HG02981 (cell line): ENCODE results near the gene SYCP3.
A peak's percentile ranks its signal among the peaks of the same experiment; 100 is the strongest.
"Not testable (repeated sequence)": the region's sequence is repeated elsewhere in the genome, so short reads cannot be mapped to it uniquely, and the experiment has no call there.

Experiments
- ATAC-seq: cut with Tn5 transposase; IDR thresholded peaks from one replicate; pipeline ENCODE4 v1.9.1; 2021; ENCODE audit warnings: mild to moderate bottlenecking, moderate library complexity; ENCODE audit not compliant: unreplicated experiment

The SYCP3 gene

DNA sequence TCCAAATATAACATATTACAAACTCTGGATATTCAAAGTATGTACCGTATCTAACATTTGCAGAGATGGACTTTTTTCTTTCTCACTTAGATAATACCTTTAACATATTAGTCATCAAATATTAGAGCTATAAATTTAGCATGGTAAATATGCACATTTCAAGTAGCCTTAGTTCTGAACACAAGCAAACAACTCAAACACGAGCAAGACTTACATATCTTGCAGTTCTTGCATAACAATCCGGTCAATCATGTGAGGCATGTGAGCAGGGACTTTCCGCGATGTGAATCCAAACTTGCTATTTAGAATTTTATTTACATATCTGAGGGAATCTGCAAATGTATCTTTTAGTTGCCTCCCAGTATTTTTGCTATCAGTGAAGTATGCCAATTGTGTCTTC lies 22.1 kb upstream of the SYCP3 start:
- ATAC-seq: no peak

DNA sequence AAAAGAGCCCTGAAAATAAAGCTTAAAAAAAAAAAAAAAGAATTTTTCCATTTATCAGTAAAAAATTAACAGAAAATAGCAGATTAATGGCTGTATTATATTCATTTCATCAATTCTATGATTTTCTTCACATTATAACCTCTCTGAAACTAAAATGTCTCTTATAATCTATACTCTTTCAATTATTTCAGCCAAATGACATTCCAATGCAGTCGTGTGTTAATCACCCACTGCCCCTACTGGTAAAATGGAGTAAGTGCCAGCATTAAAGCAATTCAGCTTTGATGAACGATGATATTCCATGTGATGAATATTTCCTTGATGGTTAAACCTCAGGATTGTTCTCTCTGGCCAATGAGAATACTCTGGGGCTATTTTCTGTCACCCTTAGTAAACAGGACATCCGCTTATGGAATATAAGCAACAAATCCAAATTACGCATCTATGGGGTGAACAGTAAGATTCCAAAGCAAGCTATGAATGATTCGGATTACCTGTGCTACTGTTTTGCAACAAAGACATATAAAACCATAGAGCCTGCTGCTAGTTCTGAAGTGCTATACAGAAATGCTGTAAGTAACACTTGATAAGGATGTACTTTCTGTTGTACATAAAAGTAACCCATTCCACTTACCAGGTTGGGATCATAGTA lies 20.3 kb upstream of the SYCP3 start:
- ATAC-seq: peak; percentile 60

DNA sequence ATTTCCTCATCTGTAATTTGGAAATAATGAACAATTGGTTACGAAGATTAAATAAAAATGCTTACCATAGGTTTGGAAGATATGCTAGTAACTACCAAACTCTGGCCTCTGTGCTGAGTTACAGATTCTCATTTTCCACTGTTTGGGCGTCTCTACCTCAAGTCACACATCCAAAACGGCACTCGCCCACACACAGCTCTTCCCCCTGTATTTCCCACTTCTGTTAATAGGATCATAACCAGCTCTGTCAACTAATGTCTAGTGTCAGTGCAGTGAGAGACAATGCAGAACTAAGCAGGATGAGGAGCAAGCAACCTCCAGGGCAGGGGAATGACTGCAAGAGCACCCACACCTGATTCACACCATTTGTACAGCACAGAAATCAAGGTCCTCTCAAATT lies 10.9 kb upstream of the SYCP3 start:
- no peak for ATAC-seq

DNA sequence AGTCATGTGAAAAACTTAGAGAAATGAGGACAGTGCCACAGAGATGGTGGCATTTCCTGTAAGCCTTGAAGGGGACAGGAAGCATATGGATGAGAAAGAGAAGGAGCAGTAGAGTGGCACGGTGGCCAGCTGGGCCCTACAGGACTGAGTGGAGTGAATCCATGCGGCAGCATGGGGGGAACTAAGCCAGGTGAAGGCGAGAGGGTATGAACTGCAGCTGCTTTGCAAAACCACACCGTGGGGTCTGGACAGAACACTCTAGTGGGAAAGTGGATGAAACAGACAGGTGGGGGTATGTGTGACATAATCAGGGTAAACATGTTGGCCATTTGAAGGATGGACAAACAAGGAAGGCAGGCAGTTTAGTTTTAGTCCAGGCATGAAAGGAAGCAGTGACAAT lies 10.4 kb upstream of the SYCP3 start:
- ATAC-seq: no peak

DNA sequence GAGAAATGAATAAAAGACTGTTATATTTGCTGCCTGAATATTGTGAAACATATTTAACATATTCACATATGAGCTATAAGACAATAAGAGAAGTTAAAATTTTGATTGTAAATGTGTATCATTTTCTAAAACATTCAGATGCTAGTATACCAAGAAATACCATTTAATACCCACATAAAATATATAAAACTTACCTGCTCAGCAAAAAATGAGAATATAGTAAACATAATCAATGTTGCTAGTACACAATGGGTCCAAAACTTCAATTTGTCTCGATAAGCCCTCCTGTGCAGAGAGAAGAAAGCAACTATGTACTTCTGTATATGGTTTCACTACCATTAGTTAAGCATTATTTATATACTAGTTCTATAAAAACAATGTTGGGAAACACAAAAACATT lies 9.6 kb upstream of the SYCP3 start:
- ATAC-seq: no peak

DNA sequence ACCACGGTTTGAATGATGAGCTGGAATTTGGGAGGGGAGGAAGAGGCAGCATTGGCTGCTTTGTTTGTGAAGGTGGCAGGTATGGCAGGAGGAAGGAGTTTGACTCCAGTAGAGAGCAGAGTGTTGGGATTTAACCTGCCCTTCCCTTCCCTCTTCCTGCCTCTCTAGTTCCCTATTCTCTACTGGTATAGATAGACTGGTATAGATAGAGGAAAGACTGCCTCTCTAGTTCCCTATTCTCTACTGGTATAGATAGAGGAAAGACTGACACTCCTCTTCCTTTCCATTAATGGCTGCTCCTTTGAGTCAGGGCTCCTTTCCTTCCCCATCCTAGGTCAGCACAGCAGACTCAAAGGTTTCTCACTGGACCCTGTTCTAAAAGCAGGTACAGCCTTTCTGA lies 8.4 kb upstream of the SYCP3 start:
- no peak for ATAC-seq

DNA sequence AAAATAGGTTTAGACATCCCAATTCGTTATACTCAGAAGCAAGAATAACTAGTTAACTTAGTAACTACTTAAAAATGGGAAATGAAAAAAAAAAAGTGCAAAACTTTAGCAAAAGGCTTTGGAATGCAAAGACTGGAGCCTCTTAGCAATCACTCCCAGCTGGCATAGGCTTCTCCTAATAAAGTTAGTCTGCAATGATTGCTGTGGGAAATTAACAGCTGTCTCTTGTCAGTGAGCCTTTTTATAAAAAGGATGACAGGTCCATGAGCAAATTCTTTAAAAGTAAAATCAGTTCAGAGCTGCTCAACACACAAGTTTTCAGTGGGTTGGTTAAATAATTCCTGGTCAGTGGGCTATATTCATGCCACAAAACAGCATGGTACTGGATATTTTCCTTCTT lies 7.4 kb upstream of the SYCP3 start:
- no peak for ATAC-seq

DNA sequence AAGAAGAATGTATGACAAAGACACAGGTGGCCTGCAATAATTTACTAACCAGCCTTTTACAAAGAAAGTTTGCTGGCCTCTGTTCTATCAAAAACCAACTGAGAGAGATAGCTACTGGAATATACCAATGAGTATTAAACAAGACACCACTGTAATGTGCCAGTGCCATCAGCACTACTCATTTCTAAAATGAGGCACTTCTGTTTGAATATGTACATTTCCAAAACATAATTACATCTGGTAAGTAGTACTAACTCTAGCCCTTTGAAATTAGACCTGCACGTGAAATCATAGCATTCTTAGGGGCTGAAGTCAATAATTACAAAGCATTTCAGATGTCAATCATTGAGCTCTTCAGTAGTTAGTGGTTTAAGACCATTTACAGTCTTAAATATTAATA lies 6.9 kb upstream of the SYCP3 start:
- no peak for ATAC-seq

DNA sequence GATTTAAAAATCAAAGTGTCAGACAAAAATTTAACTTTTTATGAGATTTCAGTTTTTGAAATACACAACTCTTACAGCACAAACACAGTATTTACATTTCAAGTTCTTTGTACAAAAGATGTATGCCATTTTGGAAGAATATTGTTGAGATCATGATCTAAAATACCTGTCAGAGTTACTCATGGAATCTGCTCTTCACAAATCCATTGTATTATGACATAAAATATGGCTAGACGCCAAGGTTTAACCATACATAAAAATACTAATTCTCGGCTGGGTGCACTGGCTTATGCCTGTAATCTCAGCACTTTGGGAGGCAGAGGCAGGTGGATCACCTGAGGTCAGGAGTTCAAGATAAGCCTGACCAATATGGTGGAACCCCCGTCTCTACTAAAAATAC lies 6.2 kb upstream of the SYCP3 start:
- ATAC-seq: no peak

DNA sequence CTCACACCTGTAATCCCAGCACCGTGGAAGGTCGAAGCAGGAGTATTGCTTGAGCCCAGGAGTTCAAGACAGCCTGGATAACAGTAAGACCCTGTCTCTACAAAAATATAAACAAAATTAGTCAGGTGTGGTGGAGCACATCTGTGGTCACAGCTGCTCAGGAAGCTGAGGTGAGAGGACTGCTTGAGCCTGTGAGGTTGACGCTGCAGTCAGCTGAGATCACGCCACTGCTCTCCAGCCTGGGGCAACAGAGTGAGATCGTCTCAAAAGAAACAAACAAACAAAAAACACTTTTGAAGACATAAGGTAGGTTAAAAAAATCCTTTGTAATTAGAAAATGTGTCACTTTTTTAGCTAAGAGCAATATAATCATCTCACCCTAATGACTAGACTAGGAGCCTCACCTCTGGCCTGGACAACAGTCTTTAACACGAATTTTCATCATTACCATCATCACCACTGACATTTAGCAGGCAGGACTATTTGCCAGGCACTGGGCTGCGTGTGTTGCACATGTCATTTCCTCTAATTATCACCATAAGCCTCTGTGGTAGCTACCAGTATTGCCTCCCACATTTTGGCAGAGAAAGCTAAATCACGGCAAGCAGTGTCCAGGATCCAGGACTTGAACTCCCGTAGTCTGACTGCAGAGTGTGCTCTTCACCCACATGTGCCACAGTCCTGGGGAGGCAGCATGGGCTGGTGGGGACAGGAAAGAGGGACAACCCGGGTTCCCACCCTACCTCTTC lies 4.6 kb upstream of the SYCP3 start:
- ATAC-seq: peak; percentile 98

DNA sequence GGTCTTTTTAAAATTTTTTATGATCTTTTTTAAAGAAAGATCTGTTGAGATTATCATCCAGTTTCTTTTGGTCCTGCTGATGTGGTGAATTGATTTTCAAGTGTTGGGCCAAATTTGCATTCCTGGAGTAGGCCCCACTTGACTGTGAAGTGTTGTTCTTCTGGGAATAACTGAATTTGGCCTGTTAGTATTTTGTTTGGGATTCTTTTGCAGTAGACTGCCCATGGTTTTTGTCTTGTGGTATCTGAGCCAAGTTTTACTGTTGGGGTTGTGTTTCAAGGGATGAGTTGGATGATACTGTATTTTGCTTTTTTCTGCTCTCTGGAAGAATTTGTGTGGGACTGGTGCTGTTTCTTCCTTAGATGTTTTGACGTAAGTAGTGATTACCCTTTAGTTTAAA lies 4.0 kb upstream of the SYCP3 start:
- no peak for ATAC-seq

DNA sequence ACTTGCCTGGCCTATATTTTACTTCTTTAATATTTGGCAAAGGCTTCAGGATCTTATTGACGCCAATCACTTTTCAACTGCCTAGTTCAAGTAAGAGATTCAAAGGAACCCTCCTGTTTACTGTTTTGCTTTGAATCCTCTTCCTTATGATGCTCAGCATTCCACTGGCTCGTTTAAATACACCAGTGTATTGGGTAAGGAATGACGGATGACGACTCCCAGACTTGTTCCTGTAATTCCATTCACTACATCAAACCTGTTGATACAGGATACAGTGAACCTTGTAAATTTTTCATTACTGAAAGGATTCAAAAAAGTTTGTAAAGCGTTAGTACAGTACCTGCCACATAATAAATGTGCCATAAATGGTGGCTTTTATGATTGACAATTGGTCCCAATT lies 1.7 kb upstream of the SYCP3 start:
- ATAC-seq: no peak

DNA sequence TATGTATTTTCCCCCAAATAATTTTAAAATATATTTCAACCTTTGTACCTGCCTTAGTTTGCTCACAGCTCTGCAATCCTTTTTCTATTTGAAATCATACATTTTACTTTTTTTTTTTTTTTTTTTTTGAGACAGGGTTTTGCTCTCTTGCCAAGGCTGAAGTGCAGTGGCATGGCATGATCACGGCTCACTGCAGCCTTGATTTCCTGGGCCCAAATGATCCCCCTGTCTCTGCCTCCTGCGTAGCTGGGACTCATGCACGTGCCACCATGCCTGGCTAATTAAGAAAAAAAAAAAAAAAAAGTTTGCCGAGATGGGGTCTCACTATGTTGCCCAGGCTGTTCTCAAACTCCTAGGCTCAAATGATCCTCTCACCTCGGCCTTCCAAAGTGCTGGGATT lies 1.3 kb upstream of the SYCP3 start:
- no peak for ATAC-seq

DNA sequence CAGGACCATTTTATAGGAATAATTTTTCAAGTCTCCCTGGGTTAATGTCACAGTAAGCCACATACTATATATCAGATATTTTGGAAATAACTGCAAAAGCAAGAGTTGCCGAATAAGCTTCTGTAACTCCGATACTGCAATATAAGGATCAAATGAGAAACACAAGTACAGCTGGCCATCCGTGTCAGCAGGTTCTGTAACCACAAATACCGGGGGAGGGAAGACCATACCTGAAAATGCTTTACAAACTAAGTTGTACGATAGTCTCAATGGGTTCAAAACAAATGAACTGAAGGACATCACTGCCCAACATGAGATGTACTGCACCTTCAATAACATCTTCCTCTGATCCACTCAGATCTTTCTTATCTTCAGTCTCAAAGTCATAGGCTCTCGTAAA lies 1.8 kb downstream of the SYCP3 start:
- no peak for ATAC-seq

DNA sequence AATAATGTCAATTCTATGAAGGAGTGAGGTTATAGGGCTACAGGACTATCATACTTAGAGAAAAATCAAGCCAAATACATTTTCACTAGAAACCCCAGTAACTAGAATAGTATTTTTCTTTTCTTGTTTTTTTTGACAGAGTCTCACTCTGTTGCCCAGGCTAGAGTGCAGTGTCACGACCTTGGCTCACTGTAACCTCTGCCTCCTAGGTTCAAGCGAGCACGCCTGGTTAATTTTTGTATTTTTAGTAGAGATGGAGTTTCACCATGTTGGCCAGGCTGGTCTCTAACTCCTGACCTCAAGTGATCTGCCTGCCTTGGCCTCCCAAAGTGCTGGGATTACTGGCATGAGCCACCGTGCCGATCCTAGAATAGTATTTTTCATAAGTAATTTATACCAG lies 4.8 kb downstream of the SYCP3 start:
- not testable (repeated sequence) for ATAC-seq

DNA sequence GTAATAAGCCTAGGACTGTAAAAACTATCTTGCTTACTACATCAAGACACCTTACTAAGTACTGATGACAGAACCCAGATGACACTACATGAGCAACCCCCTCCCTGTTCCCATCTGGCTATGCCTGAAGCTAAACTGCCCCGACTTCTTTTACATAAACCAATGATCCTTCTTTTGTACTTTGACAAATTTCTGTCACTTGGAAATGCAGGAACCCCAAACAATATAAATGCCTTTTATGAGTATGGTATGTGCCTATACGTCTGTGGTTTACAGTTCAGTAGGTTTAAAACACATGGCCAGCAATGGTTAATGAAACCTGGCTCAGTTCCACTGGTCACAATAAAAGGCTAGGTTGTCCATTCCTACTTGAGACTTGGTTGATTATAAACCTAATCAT lies 6.1 kb downstream of the SYCP3 start:
- ATAC-seq: peak; percentile 70

DNA sequence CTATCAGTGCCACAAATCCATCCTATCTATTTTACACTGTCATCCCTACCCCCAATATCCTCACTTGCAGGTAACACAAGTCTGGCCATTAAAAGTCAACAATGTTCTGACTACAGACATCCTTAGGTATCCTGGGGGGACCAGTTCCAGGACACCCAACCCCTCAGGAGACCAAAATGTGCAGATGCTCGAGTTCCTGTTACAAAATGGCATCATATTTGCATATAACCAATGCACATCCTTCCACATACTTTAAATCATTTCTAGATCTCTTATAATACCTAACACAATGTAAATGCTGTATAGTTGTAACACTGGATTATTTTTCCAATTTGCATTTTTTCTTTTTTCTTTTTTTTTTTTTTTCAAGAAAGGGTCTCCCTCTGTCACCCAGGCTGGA lies 6.9 kb downstream of the SYCP3 start:
- no peak for ATAC-seq

DNA sequence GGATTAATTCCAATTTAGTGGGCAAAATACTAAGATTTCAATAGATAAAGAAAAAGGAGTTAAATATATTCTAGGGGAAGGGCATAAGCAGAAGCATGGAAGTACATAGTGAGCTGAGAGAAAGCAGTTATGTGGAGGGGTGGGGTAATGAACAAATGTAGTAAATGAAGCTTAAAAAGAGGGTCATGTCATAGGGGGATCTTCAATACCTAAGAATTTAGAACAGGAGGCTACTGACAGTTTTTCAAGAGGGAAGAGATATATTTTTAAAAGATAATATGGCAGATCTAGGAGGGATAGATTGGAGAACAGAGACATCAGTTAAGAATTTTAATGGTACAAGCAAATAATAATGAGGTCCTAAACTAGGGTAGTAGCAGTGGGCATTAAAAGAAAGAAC lies 9.4 kb downstream of the SYCP3 start:
- no peak for ATAC-seq

DNA sequence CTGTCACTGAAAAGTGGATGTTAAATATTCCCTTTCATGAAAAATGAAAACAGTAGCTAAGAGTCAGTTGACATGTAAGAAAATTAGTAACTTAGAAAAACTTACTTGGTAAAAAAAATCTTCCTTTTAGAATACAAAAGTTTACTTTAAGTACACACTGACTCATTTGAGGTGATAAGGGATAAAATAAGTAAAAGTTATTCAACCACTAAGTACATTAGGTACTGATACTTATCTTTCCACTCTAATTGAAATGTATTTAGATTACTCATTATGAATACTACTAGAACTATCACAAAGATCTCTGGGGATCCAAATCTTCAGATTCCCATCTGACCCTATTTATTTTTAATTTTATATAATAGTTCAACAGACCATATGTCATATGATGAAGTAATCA lies 12.2 kb downstream of the SYCP3 start:
- ATAC-seq: no peak

DNA sequence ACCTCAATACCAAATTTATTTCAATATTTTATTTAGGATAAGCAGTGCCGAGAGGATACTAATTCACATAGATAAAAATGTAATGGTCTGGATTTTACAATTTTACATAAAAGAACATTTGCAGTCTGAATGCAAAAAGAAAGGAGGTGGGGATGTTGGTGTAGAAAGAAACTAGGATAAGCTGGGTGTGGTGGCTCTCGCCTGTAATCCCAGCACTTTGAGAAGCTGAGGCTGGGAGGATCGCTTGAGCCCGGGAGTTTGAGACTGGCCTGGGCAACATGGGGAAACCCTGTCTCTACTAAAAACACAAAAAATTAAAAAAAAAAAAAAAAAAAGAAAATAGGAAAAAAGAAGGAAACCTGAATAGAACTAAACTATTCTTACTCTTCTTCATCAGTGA lies 16.9 kb downstream of the SYCP3 start:
- no peak for ATAC-seq

DNA sequence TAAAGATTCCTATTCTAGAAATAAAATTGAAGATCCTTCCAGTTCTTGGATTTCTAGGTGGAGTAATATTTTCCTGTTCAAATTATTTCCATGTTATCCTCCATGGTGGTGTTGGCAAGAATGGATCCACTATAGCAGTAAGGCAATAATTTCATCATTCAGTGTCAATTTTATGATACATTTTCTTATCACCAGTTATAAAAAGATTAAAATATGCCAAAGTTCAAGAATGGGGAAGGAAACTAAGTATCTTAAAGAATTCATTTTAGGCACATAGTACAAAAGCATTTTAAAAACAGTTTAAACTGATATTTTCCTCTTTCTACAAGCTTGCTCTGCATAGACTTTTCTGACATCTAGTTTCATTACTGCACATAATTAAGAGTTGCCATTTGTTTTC lies 19.1 kb downstream of the SYCP3 start:
- no peak for ATAC-seq

DNA sequence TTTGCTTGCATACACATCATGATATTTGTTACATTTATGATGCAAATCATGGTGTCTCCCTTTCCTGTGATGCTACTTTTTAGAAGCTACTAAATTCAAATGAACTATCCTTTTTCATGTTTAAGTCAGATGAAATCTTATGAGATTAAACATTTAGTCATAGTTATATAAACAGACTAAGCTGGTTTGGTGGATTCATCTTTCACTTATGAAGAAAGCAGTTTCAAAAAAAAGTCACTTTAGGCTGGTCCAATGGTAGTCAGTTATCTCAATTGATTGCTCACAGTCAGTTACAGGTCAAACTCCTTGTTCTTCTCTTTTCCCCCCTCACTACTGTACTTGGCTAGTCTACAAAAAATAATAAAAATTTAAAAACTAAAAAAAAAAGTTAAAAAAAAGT lies 19.7 kb downstream of the SYCP3 start:
- ATAC-seq: no peak

DNA sequence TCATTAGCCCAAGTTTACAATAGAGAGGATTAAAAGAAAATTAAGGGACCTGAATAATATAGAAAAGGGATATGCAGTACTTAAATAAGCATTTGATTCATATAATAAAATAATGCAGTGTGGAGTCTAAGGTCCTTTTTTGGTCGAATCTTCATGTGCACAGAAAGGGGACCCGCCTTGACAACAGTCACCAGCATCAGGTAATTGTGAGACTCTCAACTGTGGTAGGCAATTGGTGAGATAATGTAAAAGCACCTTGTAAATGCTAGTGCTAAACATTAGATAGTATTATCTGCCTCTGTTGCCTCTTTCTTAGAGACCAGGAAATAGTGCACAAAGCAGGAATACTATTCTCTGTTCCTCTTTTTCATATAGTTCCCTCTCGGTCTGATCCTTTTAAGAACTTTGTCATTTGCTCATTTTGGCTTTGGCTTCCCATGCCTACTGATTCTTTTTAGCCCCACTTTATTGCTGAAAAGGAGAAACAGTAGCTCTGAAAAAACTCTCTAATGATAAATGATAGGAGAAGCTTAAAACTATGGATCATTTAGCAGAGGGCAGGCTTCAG lies 24.3 kb downstream of the SYCP3 start:
- no peak for ATAC-seq
